Kasumi-1 (cell line): ENCODE results near the gene SIDT2.
"Not testable (repeated sequence)": the region's sequence is repeated elsewhere in the genome, so short reads cannot be mapped to it uniquely, and the experiment has no call there.

Experiments used
- DNase-seq, 2 experiments: peaks; one replicate each; lab custom pipeline; 2025; lab: John Stamatoyannopoulos, UW

Gene SIDT2

DNA sequence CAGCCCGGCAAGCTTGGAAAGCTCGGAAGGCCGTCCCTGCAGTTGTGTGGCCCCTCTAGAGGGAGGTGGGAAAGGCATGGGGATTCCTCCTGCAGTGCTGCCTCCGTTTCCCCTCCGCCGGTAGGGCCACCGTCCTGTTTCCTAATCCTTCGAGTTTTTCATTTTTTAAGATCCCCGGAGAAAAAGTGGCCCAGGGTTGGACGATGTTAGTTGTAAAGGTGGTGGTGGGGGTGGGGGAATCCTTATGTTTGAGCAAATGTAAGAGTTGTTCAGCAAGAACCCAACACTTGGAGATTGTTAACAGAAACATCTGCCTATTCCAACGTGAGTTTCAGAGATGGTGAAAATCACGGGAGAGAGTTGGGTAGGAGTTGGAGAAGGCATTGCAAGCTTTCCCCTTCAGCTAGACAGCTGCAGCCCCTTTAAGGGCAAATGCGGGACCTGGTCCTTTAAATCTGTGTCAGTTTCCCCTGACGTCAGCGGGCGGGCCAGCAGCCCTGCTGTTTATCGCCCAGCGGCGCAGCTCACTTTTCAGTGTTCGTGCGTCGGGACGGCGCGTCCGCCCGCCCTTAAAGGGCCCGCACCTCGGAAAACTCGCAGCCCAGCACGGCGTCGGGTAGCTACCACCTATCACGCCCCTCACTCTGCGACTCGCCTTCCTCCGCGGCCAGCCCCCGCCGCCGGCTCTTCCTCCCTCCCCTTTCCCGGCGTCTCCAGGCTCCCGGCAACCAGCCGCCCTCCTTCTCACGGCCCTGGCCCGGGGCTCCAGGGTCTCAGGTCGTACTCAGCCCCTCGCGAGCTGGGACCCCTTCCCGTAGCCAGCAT lies at the start of gene SIDT2:
SIDT2 (plus strand) TSS at position 534 of the 825 bp plus-strand sequence. CDS start 521 bp downstream, outside the sequence.
- DNase-seq = peak; percentile 91 to 92

DNA sequence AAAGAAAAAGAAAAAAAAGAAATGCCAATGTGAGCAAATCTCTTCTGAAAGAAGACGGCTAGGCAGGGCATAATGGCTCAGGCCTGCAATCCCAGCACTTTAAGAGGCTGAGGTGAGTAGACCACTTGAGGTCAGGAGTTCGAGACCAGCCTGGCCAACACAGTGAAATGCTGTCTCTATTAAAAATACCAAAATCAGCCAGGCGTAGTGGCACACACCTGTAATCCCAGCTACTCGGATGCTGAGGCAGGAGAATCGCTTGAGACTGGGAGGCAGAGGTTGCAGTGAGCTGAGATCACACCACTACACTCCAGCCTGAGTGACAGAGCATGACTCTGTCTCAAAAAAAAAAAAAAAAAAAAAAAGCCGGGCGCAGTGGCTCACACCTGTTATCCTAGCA lies 48.1 kb upstream of the SIDT2 start:
- DNase-seq = not testable (repeated sequence)

DNA sequence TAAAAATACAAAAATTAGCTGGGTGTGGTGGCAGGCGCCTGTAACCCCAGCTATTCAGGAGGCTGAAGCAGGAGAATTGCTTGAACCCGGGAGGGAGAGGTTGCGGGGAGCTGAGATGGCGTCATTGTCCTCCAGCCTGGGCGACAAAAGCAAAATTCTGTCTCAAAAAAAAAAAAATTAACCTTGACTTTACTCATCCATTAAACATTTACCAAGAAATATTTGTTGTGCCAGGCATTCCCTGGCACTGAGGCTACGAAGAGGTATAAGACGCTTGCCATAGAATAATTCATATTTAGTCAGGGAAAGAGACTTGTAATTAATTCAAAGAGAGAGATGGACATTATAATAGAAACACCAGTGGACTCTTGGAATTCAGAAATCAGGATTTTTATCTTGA lies 47.7 kb upstream of the SIDT2 start:
- DNase-seq = no peak

DNA sequence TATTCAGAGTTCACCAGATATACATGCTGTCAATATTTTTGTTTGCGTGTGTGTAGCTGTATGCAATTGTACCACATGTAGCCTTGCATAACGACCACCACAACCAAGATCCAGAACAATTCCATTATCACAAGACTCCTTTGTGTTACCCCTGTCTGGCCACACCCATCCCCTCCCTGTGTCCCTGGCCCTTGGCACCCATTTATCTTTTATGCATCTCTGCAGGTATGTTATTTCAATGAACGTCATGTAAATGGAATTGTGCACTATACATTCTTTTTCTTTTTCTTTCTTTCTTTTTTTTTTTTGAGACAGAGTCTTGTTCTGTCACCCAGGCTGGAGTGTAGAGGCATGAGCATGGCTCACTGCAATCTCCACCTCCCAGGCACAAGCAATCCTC lies 44.1 kb upstream of the SIDT2 start:
- DNase-seq = no peak

DNA sequence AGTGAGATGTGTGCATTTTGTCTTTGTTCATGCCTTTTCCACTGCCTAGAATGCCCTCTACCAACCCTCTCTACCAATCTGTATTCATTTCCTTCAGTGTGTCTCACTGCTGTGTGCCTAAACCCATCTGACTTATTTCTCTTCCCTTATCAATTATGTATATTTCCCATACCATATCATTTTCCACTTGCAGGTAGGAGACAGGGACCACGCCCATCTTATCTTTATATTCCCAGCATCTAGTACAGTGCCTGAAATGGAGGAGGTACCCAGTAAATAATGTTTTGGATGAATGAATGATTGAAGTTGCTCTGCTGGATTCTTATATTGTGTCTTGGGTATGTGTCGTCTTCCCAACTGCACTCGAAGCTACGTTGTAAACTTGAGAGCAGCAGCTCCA lies 43.6 kb upstream of the SIDT2 start:
- DNase-seq = not testable (repeated sequence)

DNA sequence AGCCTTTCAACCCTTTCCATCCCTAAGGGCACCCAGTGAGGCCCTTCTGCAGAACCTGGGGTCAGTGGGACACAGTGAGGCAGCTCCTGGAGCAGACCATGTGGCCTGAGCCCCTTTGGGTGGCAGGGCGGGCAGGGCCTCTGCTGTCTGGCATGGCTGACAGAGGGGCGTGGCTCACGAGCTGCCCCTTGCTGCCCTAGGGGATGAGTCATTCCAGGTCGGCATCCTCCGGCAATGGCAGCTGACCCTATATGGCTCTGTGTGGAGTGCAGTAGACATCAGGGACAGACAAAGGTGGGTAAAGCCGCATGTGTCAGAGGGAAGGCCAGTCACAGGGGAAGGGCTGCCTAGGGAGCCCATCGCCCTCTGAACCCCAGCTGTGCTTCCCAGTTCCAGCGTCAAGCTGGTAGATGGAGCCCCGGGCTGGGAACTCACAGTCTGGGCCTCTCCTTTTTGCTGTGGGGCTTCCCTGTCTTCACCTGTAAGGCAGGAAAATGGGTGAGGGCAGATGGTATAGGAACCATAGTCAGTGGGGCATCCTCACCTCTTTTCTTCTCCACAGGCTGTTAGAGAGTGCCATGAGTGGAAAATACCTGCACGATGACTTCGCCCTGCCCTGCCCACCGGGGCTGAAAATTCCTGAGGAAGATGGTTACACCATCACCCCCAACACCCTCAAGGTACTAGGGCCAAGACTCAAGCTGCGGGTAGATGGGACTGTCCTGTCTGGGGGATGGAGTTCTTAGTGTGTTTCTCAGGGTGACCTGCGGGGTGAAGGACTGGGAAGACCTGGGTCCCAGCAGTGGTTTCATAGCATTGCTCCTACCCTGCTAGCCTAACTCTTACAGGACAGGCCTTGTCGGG lies 41.1 kb upstream of the SIDT2 start:
- DNase-seq = not testable (repeated sequence)

DNA sequence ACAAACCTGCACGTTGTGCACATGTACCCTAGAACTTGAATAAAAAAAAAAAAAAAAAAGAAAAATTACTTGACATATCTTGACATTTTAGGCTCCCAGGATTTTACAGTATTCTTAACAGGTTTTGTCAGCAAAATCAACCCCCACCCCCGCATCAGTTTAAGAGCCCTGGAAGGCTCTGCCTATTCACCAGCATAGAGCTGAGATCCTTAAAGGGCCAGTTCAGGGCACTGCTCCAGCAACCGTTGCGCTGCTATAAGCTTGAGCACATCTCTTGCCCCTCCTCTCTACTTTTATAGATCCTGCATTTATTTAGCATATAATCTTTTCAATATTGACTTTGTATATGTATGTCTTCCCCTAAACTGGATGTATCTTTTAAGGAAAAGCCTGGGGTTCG lies 35.2 kb upstream of the SIDT2 start:
- peak; percentile 68 to 72 for DNase-seq

DNA sequence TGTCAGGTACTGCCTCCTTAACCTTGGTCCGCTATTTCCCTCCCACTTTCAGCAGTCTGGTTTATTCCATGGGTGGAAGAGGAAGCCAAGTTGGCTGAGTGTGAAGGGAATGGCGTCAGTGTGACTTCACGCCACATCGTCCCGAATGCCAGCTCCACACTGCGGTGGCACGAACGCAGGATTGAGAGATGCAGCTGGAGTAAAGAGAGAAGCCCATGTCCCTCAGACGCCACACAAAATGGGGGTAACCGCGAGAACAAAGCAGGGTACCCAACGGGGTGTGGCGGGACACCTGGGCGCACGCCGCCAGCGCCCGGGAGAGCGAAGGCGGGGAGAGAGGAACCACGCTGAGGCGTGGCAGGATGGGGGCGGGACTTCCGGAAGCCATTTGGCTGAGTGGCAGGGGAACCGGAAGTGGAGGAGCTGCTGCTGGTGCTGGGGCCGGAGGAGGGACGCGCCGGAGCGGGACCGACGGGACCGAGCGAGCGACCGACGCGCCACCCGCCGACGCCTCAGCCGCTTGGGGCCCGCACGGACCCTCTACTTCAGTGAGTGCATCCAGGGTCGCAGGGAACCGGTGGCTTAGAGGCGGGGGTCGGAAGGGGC lies 34.6 kb upstream of the SIDT2 start, which contains the start of gene PAFAH1B2:
PAFAH1B2 (plus strand) TSS at position 417 of the 606 bp plus-strand sequence. CDS start 8,161 bp downstream, outside the sequence.
- DNase-seq = peak; percentile 91 to 94

DNA sequence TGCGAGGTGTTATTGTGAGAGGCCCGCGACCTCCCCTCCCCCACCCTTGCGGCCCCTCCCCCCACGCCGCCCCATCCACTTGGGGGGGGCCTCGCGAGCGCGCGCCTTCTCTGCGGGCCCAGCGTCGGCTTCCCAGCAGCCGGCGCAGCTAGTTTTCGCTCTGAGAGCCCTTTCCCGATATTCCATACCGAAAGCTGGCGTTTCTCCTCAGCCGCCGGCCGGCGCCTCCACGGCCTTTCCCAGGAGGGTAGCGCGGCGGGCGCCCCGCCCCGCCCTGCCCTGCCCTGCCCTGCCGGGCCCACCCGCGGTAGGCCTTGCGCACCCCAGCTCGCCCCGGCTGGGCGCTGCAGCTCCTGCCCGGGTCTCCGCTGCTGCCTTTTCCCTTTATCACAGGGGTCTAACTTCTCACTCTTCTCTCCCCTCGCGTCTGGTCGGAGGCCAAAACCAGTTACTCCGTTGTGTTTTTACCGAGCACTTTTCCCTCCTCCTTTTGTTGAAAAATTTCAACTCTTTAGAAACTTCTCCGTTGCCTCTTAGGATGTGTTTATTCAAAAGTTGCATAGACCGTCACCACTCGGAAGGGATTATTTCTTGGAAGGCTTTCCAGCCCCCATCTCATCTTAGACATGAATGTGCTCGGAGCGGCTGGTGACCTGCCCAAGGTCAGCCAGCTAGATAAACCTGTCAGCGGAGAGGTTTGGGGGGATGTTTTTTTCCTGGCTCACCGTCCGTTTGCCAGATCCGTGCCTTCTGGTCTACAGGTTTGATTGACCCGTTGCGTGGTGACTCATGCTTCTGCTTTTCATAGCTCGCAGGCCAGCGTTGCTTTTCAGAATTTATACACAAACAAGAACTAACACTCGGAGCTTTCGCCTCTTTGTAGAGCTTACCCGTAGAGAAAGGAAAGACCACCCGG lies 33.8 kb upstream of the SIDT2 start:
- DNase-seq = peak; percentile 72

DNA sequence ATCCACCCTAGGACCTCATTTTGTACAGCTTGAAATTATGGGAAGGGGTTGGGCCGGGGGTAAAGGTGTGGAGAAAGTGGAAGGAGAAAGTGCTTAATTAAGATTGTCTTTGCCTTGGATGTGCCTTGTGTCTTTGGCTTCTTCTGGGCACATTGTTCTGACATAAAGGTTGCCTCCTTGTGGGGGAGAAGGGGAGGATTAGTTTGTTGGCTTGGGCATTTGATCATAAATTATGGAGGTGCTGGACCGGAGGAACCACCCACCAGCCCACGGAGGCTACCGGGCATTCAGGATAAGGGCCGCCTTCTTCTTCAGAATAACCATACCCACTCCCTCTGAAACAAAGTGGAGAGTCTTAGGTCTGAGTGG lies 33.2 kb upstream of the SIDT2 start:
- DNase-seq = peak in 1 of 2 experiments; percentile 63

DNA sequence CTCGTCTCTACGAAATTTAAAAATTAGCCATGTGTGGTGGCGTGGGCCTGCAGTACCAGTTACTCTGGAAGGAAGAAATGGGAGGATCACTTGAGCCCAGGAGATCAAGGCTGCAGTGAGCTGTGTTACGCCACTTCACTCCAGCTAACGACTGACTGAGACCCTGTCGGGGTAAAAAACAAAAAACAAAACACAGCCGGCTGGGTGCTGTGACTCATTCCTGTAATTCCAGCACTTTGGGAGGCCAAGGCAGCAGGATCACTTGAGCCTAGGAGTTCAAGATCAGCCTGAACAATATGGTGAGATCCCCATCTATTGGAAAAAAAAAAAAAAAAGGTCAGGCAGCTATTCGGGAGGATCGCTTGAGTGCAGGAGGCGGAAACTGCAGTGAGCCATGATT lies 32.0 kb upstream of the SIDT2 start:
- no peak for DNase-seq

DNA sequence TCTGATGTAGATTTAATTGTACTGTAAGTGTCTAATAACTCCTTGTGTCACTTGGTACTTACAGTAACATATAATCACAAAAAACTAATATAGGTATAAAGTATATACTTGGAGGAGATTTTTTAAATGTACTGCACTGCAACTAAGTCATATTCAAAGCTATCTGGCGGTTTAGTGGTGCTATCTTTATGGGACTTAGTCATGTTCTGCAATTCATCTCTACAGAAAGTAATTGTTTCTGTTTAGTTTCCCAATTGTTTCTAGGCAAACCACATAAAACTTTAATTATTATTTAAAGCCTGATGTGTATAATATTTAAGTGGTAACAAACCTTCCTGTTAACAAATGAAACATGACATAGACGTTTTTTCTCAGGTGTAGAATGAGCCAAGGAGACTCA lies 26.5 kb upstream of the SIDT2 start:
- DNase-seq = no peak

DNA sequence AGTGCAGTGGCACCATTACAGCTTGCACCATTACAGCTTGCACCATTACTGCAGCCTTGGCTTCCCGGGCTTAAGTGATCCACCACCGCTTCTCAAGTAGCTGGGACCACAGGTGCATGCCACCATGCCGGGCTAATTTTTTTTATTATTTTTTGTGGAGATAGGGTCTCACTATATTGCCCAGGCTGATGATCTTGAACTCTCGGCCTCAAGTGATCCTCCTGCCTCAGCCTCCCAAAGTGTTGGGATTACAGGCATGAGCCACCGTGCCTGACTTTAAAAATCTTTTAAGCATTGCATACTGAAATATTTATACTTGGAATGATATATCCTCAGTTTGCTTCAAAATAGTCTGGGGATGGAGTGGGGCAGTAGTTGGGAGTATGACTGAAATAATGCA lies 24.1 kb upstream of the SIDT2 start:
- no peak for DNase-seq

DNA sequence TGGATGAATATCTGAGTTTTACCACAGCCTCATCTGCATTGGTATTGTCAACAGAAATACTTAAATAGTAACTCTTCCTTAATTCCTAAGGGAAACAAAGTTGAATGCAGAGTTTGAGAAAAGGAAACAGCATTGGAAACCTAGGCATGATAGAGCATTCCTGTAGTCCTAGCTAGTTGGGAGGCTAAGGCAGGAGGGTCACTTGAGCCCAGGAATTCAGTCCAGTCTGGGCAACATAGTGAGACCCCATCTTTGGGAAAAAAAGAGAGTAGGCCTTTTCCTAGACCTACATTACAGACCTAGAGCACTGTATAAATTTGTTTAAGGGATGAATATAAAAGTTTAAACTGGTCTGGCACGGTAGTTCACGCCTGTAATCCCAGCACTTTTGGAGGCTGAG lies 21.0 kb upstream of the SIDT2 start:
- DNase-seq = no peak

DNA sequence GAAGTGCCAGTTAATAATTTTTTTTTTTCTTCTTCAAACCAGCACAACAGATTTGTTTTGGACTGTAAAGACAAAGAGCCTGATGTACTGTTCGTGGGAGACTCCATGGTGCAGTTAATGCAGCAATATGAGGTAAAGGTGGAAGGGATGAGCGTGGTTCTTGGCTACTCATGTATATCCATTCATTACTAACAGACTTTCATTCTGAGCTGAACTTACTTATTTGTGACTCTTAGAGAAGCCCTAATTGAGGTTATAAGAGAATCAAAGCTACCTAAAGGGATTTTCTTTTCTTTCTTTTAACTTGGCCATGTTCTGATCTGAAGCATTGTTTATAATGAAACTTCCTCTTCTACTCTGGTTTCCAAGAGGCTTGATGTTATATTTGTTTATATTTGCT lies 18.7 kb upstream of the SIDT2 start:
- no peak for DNase-seq

DNA sequence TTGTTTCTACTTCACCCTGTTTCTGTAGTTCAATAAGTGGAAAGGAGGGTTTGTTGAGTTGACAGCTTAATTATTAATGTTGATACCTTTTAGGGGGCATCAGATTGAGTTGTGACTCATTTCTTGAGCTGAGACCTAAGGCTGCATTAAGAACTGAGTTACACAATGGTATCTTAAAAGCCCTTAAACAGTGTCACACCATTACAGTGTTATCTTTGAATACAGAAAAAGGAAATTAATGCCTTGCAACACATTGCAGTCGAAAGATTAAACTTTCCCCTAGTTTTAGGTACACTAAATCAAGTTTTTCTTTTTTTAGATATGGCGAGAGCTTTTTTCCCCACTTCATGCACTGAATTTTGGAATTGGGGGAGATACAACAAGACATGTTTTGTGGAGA lies 17.7 kb upstream of the SIDT2 start:
- DNase-seq = no peak

DNA sequence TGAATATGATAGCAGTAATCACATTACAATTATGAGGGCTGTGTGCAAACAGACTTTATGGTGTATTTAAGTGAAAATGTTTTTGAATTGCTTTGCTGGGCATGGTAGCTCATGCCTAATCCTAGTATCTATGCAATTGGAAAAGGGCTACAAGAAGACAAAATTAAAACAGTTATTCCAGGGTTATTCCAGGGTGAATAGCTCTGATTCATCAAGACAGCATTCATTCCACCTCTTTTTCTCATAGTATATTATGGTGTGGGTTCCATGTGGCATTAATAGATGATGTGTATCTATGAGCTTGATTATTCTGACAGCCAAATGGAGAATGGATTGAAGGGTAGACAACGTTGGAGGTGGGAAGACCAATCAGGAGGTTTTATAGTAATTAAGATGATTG lies 12.1 kb upstream of the SIDT2 start:
- no peak for DNase-seq

DNA sequence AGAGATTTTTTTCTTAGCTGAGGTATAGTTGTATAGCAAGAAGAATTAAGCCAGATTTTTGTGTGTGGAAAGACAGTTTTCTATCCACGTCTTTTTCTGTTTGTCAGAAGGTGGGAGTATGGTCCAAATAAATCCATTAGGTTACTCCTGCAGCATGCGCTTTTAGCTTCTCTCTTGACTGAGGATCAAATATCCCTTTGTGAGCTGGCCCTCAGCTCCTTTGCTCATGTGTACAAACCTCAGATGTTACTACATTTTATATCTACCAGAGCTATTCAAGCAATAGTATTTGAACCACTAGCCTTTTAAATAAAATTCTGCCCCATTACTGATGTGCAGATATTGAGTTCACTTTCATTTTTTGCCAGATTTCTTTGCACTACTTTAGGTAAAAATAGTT lies 8.8 kb upstream of the SIDT2 start:
- DNase-seq = no peak

DNA sequence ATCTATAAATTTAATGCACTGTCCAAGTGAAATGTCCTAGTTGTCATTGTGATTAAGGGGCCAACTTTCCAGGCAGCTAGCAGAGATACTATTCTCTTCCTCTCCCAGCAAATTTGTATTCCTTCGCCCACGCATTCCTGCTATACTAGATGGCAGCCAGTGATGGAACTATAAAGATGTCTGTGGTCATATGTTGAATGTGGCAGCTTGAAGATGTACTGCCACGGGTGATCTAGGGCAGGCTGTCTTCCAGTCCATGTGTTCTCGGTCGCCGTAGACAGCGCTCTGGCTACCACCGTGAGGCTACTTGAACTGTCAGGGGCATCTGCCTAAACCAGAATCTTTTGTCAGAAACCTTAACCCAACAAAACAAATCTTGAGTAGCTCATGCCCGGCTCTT lies 8.3 kb upstream of the SIDT2 start:
- no peak for DNase-seq

DNA sequence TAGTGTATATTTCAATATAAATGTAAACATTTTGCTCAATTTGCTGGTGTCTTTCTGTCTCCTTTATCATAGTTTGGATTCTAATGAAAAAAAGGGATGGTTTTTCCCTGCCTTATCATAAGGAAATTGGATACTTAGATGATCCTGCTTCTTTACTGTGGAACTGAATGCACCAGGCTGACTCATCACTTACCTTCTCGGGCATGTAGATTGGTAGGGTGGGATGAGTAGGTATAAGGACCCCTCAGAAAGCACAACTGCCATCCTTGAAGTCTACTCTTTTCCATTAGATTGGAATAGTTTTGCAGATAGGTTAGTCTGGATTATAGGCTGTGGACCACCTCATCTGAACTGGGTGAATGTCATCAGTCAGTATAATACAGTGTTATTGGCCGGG lies 7.5 kb upstream of the SIDT2 start:
- DNase-seq = no peak

DNA sequence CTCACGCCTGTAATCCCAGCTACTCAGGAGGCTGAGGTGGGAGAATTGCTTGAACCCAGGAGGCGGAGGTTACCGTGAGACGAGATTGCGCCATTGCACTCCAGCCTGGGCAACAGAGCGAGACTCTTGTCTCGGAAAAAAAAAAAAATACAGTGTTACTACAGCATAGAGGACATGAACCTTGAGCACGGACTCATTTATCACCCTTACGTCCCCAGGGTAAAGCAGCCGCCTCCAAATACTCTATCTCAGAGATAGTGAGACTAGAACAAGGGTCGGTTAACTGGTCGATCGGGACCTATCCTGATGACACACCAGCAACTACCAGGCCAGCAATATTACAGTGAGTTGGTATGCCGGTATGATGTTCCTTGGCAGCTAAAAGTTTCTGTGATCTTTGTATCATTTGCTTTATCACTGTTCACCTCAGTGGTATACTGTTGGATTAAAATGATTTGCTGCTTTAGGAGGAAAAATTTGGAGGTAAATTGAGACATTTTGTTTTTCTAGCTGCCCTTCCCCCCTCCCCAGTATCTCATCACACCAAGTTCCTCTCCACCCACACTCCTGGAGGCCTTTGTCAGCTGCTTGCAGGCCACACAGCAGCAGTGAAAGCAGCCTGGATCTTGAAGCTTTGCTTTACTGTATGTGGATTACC lies 7.0 kb upstream of the SIDT2 start:
- DNase-seq = no peak
